Umbilical cord (tissue), 2 donors: ENCODE results near the gene RTTN. TPM values are rescaled to one million over a fixed set of nuclear protein-coding genes. Genes with fewer than 3 reads are reported as not detected.
A peak's percentile ranks its signal among the peaks of the same experiment; 100 is the strongest.
"Not testable (repeated sequence)": the region's sequence is repeated elsewhere in the genome, so short reads cannot be mapped to it uniquely, and the experiment has no call there.

ENCODE experiments used
- DNase-seq: peaks from one replicate; pipeline ENCODE4 v3.0.0-alpha.2; 2015; ENCODE audit warnings: low spot score
- total RNA-seq: library from RNA; depleted of rRNA; stranded (reverse); fragments of >200 nt; gene quantifications from one replicate; pipeline ENCODE4 v1.2.3, GENCODE V29; 2014; ENCODE audit warnings: low replicate concordance; ENCODE audit not compliant: insufficient read depth

Gene RTTN
- total RNA-seq, 1 donor from 2014 or later, result 53.2 TPM

- DNase-seq, result no peak
These were observed 226.5 kb downstream of the RTTN start for GRCh38 chr18:69978732-69979715.

DNA sequence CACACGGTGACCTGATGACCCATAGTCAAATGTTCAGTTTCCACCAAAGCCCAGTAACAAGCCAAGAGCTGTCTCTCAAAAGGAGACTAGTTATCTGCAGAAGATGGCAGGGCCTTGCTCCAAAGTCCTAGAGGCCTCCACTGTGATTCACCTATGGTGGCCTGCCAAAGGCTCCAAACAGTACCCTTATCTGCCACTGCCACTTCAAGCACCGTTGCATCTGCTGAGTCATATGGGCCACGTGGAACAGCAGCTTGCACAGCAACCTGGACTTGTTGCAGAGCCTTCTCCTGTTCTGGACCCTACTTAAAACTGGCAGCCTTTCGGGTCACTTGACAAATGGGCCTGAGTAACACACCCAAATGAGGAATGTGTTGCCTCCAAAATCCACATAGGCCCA, 230.2 kb downstream of the RTTN start:
- DNase-seq, result not testable (repeated sequence)

DNA sequence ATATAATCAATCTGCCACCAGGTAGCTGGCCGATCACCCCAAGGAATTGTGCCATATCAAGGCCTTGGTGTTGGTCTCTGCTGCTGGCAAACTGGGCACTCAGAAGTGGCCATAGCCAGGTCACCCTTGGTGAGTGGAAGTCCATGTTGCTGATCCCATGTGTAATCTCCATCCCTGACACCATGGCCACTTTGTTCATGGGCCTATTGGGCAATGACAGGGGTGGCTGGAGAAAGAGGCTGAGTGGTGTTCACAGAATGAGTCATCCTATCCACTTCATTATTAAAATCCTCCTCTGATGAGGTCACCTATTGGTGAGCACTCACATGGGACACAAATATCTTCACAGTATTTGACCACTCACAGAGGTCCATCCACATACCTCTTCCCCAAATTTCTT, 231.1 kb downstream of the RTTN start:
- no peak for DNase-seq

GRCh38 chr18:69969491-69969890, 236.0 kb downstream of the RTTN start:
- no peak for DNase-seq

- DNase-seq, result no peak
These were observed 237.4 kb downstream of the RTTN start for GRCh38 chr18:69968039-69968438.

GRCh38 chr18:69963196-69963595, 242.3 kb downstream of the RTTN start:
- DNase-seq, result no peak

DNA sequence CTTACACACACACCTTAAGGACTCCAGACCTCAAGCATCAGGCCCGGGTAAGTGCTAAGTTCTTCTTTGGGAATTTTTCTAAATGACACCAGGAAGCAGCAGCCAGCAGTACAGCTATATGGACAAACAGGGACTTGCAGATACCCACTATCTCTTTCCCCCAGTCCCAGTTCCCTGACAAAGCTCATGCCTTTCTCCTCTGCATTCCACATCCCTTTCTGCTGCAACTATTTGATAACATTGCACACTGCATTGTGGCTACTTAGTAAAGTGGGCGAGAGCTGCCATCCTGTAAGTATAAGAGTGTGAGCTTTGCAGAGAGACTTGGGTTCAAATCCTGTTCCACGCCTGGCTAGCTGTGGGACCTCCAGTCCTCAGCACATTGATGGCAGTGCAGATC, 243.8 kb downstream of the RTTN start:
- no peak for DNase-seq

- DNase-seq, result no peak
These were observed 247.1 kb downstream of the RTTN start for GRCh38 chr18:69958422-69958821.

DNA sequence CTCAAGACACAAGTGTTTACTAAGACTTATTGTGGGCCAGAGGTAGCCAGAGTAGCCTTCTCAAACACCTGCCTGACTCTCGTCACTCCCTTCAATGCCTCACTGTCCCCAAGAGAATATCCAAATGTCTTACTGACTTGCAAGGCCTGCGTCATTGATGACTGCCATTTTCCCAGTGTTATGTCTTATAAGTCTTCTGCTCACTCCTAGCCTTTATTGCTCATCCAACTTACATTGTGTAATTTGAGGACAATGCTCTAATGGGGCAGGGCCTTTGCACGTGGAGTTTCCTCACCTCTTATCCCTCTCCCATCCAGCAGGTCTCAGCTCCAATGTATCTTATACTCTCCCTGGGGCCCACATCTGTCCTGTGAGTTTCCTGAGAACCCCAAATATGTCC, 247.7 kb downstream of the RTTN start:
- no peak for DNase-seq

DNA sequence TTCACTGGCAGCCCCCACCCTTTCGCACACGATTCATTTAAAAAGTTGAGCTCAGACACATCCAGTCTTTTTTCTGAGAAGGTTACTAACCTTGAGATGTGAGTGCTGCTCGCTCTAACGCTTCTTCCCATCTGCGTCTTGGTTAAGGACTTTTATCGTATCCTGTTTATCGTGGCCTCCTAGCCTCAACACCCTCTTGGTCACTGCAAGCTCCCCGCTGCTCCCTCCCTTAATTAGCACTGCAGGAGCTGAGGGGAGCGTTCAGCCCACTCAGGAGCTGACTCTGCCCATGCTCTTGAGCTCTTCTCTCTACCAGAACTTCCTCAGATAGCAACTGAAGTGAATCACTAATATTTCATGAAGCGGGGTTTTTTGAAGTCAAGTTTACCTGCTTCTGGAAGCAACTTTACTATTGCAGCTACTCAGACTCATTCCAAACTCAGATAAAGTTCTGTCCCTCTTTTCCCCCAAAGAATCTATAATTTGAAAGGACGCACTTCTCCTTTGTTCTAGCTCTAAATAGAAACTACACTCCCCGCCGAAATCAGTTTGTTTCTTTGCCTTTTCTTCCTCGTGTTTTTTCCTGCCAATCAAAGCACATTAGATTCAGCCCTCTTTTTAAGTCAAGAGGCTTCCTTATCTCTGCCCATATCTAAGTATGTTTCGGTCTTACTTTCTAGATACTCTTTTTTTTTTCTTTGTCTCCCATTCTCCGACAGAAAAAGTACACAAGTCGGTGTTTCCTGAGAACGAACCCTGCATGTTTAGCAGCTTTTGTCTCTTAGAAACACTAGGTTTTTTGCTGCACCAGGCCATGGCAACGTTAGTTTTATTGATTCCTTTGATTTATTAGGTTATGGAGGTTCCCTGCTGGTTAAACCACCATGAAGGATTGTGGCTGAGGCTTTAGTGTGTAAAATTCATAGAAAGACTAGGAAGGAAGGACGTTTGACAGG, 248.5 kb downstream of the RTTN start:
- no peak for DNase-seq

- peak; percentile 47 for DNase-seq
These were observed 249.4 kb downstream of the RTTN start for GRCh38 chr18:69956057-69956456.

DNA sequence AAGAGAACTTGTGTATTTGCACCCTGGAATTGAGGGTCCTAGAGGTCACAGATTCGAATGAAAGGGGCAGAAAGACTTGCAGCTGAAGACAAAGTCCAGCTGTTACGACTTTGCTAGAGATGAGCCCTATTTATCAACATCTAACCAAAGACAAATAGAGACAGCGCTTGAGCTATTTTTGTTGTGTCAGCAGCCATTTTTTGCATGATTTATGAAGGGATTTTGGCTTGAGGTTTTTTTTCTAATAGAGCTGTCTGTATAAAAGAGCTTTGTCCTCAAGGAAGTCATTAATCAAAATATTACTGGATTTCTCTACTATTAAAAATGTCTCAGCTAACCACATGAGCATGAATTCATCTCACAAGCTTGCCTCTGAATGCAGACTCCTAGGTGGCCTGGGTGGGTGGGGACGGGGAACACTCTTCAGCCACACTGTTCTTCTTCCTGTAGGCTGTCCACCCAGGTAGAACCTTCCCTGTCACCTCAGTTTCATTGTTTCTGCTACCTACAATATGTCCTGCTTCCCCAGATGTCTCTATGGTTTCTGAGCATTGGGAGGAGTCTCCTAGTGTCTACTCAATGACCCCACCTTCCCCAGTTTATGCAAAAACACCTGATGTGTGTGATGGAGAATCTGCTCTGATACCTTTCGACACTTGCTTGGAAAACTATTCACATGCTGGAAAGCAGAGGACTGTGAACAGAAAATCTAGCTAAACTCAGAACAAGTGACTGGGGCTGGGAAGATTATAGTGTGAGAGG, 250.6 kb downstream of the RTTN start:
- peak; percentile 24 for DNase-seq

GRCh38 chr18:69953191-69953590, 252.3 kb downstream of the RTTN start:
- DNase-seq, result no peak

Other genes with a start within 250 kb of the RTTN start
- 31.8 TPM for gene SOCS6, start 83.4 kb upstream of the RTTN start, total RNA-seq